A549 (cell line): ENCODE measurements around the gene KLF16.

Experiments used
- BHLHE40 ChIP-seq: IDR thresholded peaks from 2 replicates; pipeline ENCODE4 v1.6.1; 2012; ENCODE audit warnings: low read depth, low read length, inconsistent platforms
- EP300 ChIP-seq, 2 experiments: fragments of >200 bp; sonication (Bioruptor Twin); formaldehyde crosslinking; IDR thresholded peaks; 2 replicates in 1 of 2; 3 replicates in 1 of 2; pipeline ENCODE4 v1.6.1; 2016 to 2017
- MAZ ChIP-seq: fragments of 150-350 bp; IDR thresholded peaks from 2 replicates; pipeline ENCODE4 v1.6.1; 2014; ENCODE audit warnings: antibody characterized with exemption, low read depth, low read length, borderline replicate concordance
- MYC ChIP-seq: IDR thresholded peaks from 2 replicates; pipeline ENCODE4 v1.6.1; 2012; ENCODE audit warnings: mild to moderate bottlenecking, inconsistent platforms, low read length, improper control_type of control experiment, borderline replicate concordance
- POLR2A ChIP-seq: IDR thresholded peaks from 2 replicates; pipeline ENCODE4 v1.6.1; 2012; ENCODE audit warnings: mild to moderate bottlenecking, low read length
- RAD21 ChIP-seq, 2 experiments: fragments of >200 bp in 1 of 2; sonication (Bioruptor Twin) in 1 of 2; formaldehyde crosslinking in 1 of 2; IDR thresholded peaks in 1 of 2; conservative IDR thresholded peaks in 1 of 2; 2 replicates in 1 of 2; 3 replicates in 1 of 2; pipeline ENCODE4 v1.6.1; 2012 to 2018; ENCODE audit warnings: inconsistent platforms in 1 of 2
- RFX5 ChIP-seq: fragments of 450-650 bp; IDR thresholded peaks from 2 replicates; pipeline ENCODE4 v1.7.1; 2014; ENCODE audit warnings: antibody characterized with exemption, mild to moderate bottlenecking, moderate library complexity
- TF ChIP-seq, protein P1 (sequence below): fragments of >200 bp; sonication (Bioruptor Twin); formaldehyde crosslinking; IDR thresholded peaks from 2 replicates; pipeline ENCODE4 v1.6.1; 2016
- TF ChIP-seq, protein P2 (sequence below): fragments of >200 bp; sonication (Bioruptor Twin); formaldehyde crosslinking; IDR thresholded peaks from 3 replicates; pipeline ENCODE4 v1.5.1; 2016
- TF ChIP-seq, protein P3 (sequence below): fragments of 450-650 bp; IDR thresholded peaks from 2 replicates; pipeline ENCODE4 v1.6.1; 2014; ENCODE audit warnings: antibody characterized with exemption

DNA sequence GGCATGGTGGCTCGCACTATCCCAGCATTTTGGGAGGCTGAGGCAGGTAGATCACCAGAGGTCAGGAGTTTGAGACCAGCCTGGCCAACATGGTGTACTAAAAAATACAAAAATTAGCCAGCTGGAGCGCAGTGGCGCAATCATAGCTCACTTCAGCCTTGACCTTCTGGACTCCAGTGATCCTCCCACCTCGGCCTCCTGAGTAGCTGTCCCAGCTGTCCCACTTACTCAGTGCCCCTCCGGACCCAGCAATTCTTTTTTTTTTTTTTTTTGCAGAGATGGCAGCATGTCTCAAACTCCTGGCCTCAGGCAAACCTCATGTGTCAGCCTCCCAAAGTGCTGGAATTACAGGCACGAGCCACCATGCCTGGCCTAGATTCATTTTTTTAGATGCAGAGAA lies 39.5 kb upstream of the KLF16 start:
- TF ChIP-seq, protein P1, sequence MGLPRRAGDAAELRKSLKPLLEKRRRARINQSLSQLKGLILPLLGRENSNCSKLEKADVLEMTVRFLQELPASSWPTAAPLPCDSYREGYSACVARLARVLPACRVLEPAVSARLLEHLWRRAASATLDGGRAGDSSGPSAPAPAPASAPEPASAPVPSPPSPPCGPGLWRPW, result no peak
- TF ChIP-seq MYC, result no peak
- no peak for TF ChIP-seq POLR2A
- TF ChIP-seq RAD21 (conservative IDR thresholded peaks at IDR 0.05 in 1 of 2, IDR thresholded peaks at IDR 0.05 in 1 of 2), result no peak
- no peak for TF ChIP-seq EP300 (IDR thresholded peaks at IDR 0.05)
- no peak for TF ChIP-seq MAZ
- TF ChIP-seq RFX5, result no peak
- TF ChIP-seq, protein P2, sequence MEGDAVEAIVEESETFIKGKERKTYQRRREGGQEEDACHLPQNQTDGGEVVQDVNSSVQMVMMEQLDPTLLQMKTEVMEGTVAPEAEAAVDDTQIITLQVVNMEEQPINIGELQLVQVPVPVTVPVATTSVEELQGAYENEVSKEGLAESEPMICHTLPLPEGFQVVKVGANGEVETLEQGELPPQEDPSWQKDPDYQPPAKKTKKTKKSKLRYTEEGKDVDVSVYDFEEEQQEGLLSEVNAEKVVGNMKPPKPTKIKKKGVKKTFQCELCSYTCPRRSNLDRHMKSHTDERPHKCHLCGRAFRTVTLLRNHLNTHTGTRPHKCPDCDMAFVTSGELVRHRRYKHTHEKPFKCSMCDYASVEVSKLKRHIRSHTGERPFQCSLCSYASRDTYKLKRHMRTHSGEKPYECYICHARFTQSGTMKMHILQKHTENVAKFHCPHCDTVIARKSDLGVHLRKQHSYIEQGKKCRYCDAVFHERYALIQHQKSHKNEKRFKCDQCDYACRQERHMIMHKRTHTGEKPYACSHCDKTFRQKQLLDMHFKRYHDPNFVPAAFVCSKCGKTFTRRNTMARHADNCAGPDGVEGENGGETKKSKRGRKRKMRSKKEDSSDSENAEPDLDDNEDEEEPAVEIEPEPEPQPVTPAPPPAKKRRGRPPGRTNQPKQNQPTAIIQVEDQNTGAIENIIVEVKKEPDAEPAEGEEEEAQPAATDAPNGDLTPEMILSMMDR, result no peak
- no peak for TF ChIP-seq BHLHE40
- TF ChIP-seq, protein P3, sequence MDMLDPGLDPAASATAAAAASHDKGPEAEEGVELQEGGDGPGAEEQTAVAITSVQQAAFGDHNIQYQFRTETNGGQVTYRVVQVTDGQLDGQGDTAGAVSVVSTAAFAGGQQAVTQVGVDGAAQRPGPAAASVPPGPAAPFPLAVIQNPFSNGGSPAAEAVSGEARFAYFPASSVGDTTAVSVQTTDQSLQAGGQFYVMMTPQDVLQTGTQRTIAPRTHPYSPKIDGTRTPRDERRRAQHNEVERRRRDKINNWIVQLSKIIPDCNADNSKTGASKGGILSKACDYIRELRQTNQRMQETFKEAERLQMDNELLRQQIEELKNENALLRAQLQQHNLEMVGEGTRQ, result no peak
